EH (cell line): ENCODE measurements around the gene EFCC1.
"Not testable (repeated sequence)": the region's sequence is repeated elsewhere in the genome, so short reads cannot be mapped to it uniquely, and the experiment has no call there.

ENCODE experiments used
- DNase-seq: peaks from one replicate; pipeline ENCODE4 v3.0.0-alpha.2; 2015; ENCODE audit warnings: low read depth

The EFCC1 gene

GRCh38 chr3:129054605-129055104 lies 53.6 kb downstream of the EFCC1 start:
- DNase-seq, result no peak

- no peak for DNase-seq
These were observed 55.5 kb downstream of the EFCC1 start for GRCh38 chr3:129056451-129057173.

GRCh38 chr3:129057249-129057648 lies 56.1 kb downstream of the EFCC1 start:
- no peak for DNase-seq

- no peak for DNase-seq
These were observed 57.5 kb downstream of the EFCC1 start for GRCh38 chr3:129058441-129059200.

GRCh38 chr3:129059311-129059958 lies 58.3 kb downstream of the EFCC1 start:
- DNase-seq, result no peak

- no peak for DNase-seq
These were observed 59.3 kb downstream of the EFCC1 start, which contains the start of gene GP9 for GRCh38 chr3:129060276-129061022. GP9 (plus strand) TSS chr3:129060779; CDS start chr3:129061740, 961 bp downstream.

- no peak for DNase-seq
These were observed 60.2 kb downstream of the EFCC1 start for GRCh38 chr3:129061023-129061887.

GRCh38 chr3:129061888-129062834 lies 61.1 kb downstream of the EFCC1 start:
- no peak for DNase-seq

GRCh38 chr3:129063091-129063640 lies 62.1 kb downstream of the EFCC1 start:
- no peak for DNase-seq

- no peak for DNase-seq
These were observed 62.9 kb downstream of the EFCC1 start for GRCh38 chr3:129063841-129064482.

- no peak for DNase-seq
These were observed 64.1 kb downstream of the EFCC1 start for GRCh38 chr3:129065016-129065719.

GRCh38 chr3:129065720-129066073 lies 64.6 kb downstream of the EFCC1 start:
- DNase-seq, result no peak

- not testable (repeated sequence) for DNase-seq
These were observed 66.6 kb downstream of the EFCC1 start for GRCh38 chr3:129067719-129068118.

GRCh38 chr3:129068291-129068886 lies 67.3 kb downstream of the EFCC1 start:
- DNase-seq, result no peak

GRCh38 chr3:129069313-129070085 lies 68.4 kb downstream of the EFCC1 start:
- not testable (repeated sequence) for DNase-seq

GRCh38 chr3:129070086-129070885 lies 69.2 kb downstream of the EFCC1 start:
- DNase-seq, result no peak
